Liver (tissue), 9 donors: ENCODE measurements around the gene IL13. TPM values are rescaled to one million over a fixed set of nuclear protein-coding genes. Genes with fewer than 3 reads are reported as not detected.
A peak's percentile ranks its signal among the peaks of the same experiment; 100 is the strongest.

Experiments
- DNase-seq: peaks from one replicate; pipeline ENCODE4 v3.0.0-alpha.2; 2017; ENCODE audit warnings: low spot score
- H3K27ac ChIP-seq, 2 donors: one replicate each; pipeline ENCODE4 v1.7.0; 2013; ENCODE audit warnings: inconsistent platforms in 2 of 2, low read length in 2 of 2, control low read depth in 1 of 2, low read depth in 1 of 2, mild to moderate bottlenecking in 1 of 2
- H3K27me3 ChIP-seq, 4 donors: one replicate each; pipeline versions ENCODE4 v1.6.1 to v1.7.0; 2013; ENCODE audit warnings: low read length in 3 of 4, inconsistent platforms in 1 of 4, mild to moderate bottlenecking in 1 of 4, moderate library complexity in 1 of 4; ENCODE audit not compliant: control insufficient read depth in 4 of 4, insufficient read depth in 4 of 4
- H3K36me3 ChIP-seq, 4 donors: one replicate each; pipeline versions ENCODE4 v1.6.1 to v1.7.0; 2013; ENCODE audit warnings: low read length in 3 of 4, mild to moderate bottlenecking in 3 of 4, low read depth in 1 of 4, moderate library complexity in 1 of 4; ENCODE audit not compliant: control insufficient read depth in 4 of 4, insufficient read depth in 3 of 4
- H3K4me1 ChIP-seq, 4 donors: one replicate each; pipeline versions ENCODE4 v1.6.1 to v1.7.0; 2013; ENCODE audit warnings: low read length in 3 of 4, mild to moderate bottlenecking in 3 of 4, moderate library complexity in 1 of 4; ENCODE audit not compliant: control insufficient read depth in 4 of 4, insufficient read depth in 4 of 4
- H3K4me3 ChIP-seq, 3 donors: one replicate each; pipeline versions ENCODE4 v1.6.1 to v1.7.0; 2013; ENCODE audit warnings: low read length in 3 of 3, control low read depth in 1 of 3, low read depth in 1 of 3, mild to moderate bottlenecking in 1 of 3
- H3K9ac ChIP-seq, 2 donors: one replicate each; pipeline ENCODE4 v1.7.0; 2013; ENCODE audit warnings: low read length in 2 of 2, mild to moderate bottlenecking in 2 of 2, moderate library complexity in 2 of 2, control low read depth in 1 of 2, low read depth in 1 of 2
- H3K9me3 ChIP-seq, 4 donors: one replicate each; pipeline versions ENCODE4 v1.6.1 to v1.7.0; 2013; ENCODE audit warnings: low read length in 3 of 4; ENCODE audit not compliant: control insufficient read depth in 4 of 4
- ATF3 ChIP-seq: IDR thresholded peaks from 2 replicates; pipeline ENCODE4 v1.6.1; 2016; ENCODE audit warnings: antibody characterized with exemption
- CTCF ChIP-seq: fragments of 150-350 bp; IDR thresholded peaks from 2 replicates; pipeline ENCODE4 v1.5.1; 2017; ENCODE audit warnings: improper control_type of control experiment, low read depth, low read length; ENCODE audit not compliant: missing input control
- EGR1 ChIP-seq, 2 donors: IDR thresholded peaks; 2 replicates each; pipeline ENCODE4 v1.6.1; 2016 to 2018; ENCODE audit warnings: antibody characterized with exemption in 2 of 2, low read depth in 2 of 2
- FOXA1 ChIP-seq: IDR thresholded peaks from 2 replicates; pipeline ENCODE4 v1.6.1; 2016; ENCODE audit warnings: antibody characterized with exemption
- FOXA2 ChIP-seq: IDR thresholded peaks from 2 replicates; pipeline ENCODE4 v1.6.1; 2016; ENCODE audit warnings: antibody characterized with exemption
- GABPA ChIP-seq, 2 donors: IDR thresholded peaks in 1 of 2; conservative IDR thresholded peaks in 1 of 2; 2 replicates each; pipeline ENCODE4 v1.6.1; 2016; ENCODE audit warnings: antibody characterized with exemption in 2 of 2, mild to moderate bottlenecking in 1 of 2, moderate library complexity in 1 of 2
- HNF4A ChIP-seq, 2 donors: conservative IDR thresholded peaks; 2 replicates each; pipeline ENCODE4 v1.6.1; 2016; ENCODE audit warnings: antibody characterized with exemption in 2 of 2, mild to moderate bottlenecking in 2 of 2
- HNF4G ChIP-seq: IDR thresholded peaks from 2 replicates; pipeline ENCODE4 v1.6.1; 2016; ENCODE audit warnings: antibody characterized with exemption
- JUND ChIP-seq, 2 donors: IDR thresholded peaks; 2 replicates each; pipeline ENCODE4 v1.6.1; 2016; ENCODE audit warnings: antibody characterized with exemption in 2 of 2
- MAX ChIP-seq: IDR thresholded peaks from 2 replicates; pipeline ENCODE4 v1.6.1; 2016; ENCODE audit warnings: antibody characterized with exemption
- NR2F2 ChIP-seq: IDR thresholded peaks from 2 replicates; pipeline ENCODE4 v1.6.1; 2016; ENCODE audit warnings: antibody characterized with exemption
- RAD21 ChIP-seq, 2 donors: IDR thresholded peaks; 2 replicates each; pipeline ENCODE4 v1.6.1; 2016; ENCODE audit warnings: antibody characterized with exemption in 2 of 2, mild to moderate bottlenecking in 2 of 2
- REST ChIP-seq: IDR thresholded peaks from 2 replicates; pipeline ENCODE4 v1.6.1; 2016; ENCODE audit warnings: antibody characterized with exemption, mild to moderate bottlenecking
- RXRA ChIP-seq, 2 donors: IDR thresholded peaks; 2 replicates each; pipeline ENCODE4 v1.6.1; 2017 to 2018; ENCODE audit warnings: antibody characterized with exemption in 2 of 2, mild to moderate bottlenecking in 1 of 2
- SP1 ChIP-seq: IDR thresholded peaks from 2 replicates; pipeline ENCODE4 v1.6.1; 2018; ENCODE audit warnings: antibody characterized with exemption, mild to moderate bottlenecking
- TAF1 ChIP-seq: conservative IDR thresholded peaks from 2 replicates; pipeline ENCODE4 v1.6.1; 2016; ENCODE audit warnings: antibody characterized with exemption, mild to moderate bottlenecking
- YY1 ChIP-seq: IDR thresholded peaks from 2 replicates; pipeline ENCODE4 v1.6.1; 2016; ENCODE audit warnings: antibody characterized with exemption, mild to moderate bottlenecking
- ZBTB33 ChIP-seq: IDR thresholded peaks from 2 replicates; pipeline ENCODE4 v1.6.1; 2016; ENCODE audit warnings: antibody characterized with exemption
- WGBS: extraction: QIAGEN DNeasy Blood & Tissue Kit; methylation state at CpG from one replicate; pipeline ENCODE4 v1.1.7; 2013; 5-methylcytosine and 5-hydroxymethylcytosine counted together
- polyA plus RNA-seq, 2 donors: library from polyadenylated mRNA; stranded (reverse) in 1 of 2; unstranded in 1 of 2; fragments of 200-250 nt in 1 of 2; fragments of >200 nt in 1 of 2; fragmentation: Nextera tagmentation in 1 of 2; extraction: Ambion mirVana in 1 of 2; gene quantifications; one replicate each; pipeline versions ENCODE4 v1.2.1 to v1.2.3, GENCODE V29; 2013 to 2015
- total RNA-seq, 2 donors: library from RNA; depleted of rRNA; stranded (reverse); fragments of >200 nt; gene quantifications; one replicate each; pipeline ENCODE4 v1.2.3, GENCODE V29; 2014
- donor health status: healthy.
- donor health status: healthy.
- donor health status: healthy.
- donor health status: healthy.
- donor health status: healthy.

IL13 gene
- total and polyA plus RNA-seq, 4 donors: not detected

GRCh38 chr5:132651838-132652469 lies 6.0 kb upstream of the IL13 start:
- peaks cover 0 to 2% (median 0%) of the 10 kb centered on the region in 4 donors for H3K9me3 ChIP-seq
- H3K4me3 ChIP-seq: no peak overlapping the region
- WGBS: 89% methylated on average over 4 of the region's 4 CpGs
- H3K27me3 ChIP-seq: peaks cover 0 to 6% (median 2%) of the 10 kb centered on the region in 4 donors
- H3K9ac ChIP-seq: no peak overlapping the region
- no peak for TF ChIP-seq TAF1
- TF ChIP-seq MAX: no peak
- TF ChIP-seq FOXA2: no peak
- TF ChIP-seq GABPA (IDR thresholded peaks at IDR 0.05 in 1 of 2, conservative IDR thresholded peaks at IDR 0.05 in 1 of 2): no peak
- TF ChIP-seq HNF4G: no peak
- TF ChIP-seq HNF4A (conservative IDR thresholded peaks at IDR 0.05): no peak
- TF ChIP-seq RXRA (IDR thresholded peaks at IDR 0.05): no peak
- no peak for TF ChIP-seq JUND (IDR thresholded peaks at IDR 0.05)
- TF ChIP-seq ATF3: no peak
- TF ChIP-seq FOXA1: no peak
- no peak for TF ChIP-seq YY1
- no peak for TF ChIP-seq EGR1 (IDR thresholded peaks at IDR 0.05; ENCODE audit: low read depth in 2 of 2)
- TF ChIP-seq SP1: no peak
- TF ChIP-seq REST: no peak
- no peak for TF ChIP-seq NR2F2
- no peak for TF ChIP-seq ZBTB33
- TF ChIP-seq RAD21 (IDR thresholded peaks at IDR 0.05): no peak
- no peak for TF ChIP-seq CTCF
- H3K27ac ChIP-seq: no peak overlapping the region
- H3K4me1 ChIP-seq: peaks cover 0 to 12% (median 6%) of the 10 kb centered on the region in 4 donors
- peak; percentile 47 for DNase-seq
- H3K36me3 ChIP-seq: no peaks in the 10 kb centered on the region
